GOT3 (cell line): ENCODE measurements around the gene SLIT3.

Source experiments
- DNase-seq: peaks from one replicate; lab custom pipeline; 2025; ENCODE audit warnings: mixed read lengths; lab: John Stamatoyannopoulos, UW

The SLIT3 gene

GRCh38 chr5:169029661-169030274 lies 271.2 kb downstream of the SLIT3 start:
- DNase-seq, result no peak

GRCh38 chr5:169029037-169029436 lies 271.9 kb downstream of the SLIT3 start:
- no peak for DNase-seq

DNA sequence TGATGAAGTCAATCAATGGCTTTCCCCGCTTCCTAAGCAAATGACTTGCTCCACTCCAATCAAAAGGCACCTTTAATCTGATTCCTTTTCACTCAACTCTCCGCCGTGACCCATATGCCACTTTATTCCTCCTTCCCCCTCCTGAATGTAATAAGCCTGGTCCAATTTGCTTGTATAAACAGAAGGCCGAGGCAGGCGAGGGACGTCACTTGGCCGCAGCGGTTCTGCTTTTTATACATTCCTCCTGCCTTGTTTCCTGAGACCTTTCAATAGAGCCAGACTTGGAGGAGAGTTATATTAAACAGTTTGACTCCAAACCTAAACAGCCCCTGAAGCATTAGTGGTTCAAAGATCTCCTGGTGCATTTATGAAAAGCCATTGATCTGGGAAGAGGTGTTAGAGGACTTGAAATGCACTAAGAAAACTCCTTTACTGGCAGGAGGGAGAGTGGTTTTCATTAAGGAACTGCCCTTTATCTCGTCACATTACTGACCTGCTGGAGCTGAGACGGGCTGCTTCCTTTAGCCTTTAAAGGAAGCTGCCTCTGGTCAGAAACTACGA lies 273.4 kb downstream of the SLIT3 start:
- no peak for DNase-seq

DNA sequence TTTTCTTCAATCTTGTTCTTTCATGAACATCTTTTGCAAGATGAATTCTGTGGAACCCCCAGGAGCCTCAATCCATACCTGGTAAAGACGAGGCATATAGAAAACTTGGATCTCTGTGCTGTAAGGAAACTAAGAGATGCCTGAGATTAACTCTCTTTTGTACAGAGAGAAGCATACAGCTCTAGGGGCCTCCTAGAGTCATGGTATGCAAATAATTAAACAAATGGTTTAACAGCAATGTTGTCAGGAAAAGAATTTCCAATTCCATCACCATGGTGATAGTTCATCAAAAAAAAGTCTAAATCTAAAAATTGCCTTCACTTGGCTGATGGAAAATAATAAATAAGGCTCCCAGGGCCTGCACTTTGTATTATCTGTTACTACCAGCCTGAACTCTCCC lies 275.4 kb downstream of the SLIT3 start:
- no peak for DNase-seq

GRCh38 chr5:169024421-169024820 lies 276.5 kb downstream of the SLIT3 start:
- no peak for DNase-seq

- no peak for DNase-seq
Measured at GRCh38 chr5:169022718-169023117, 278.2 kb downstream of the SLIT3 start.

GRCh38 chr5:169020102-169020501 lies 280.8 kb downstream of the SLIT3 start:
- DNase-seq, result no peak

- no peak for DNase-seq
Measured at GRCh38 chr5:169018925-169019324, 282.0 kb downstream of the SLIT3 start.

DNA sequence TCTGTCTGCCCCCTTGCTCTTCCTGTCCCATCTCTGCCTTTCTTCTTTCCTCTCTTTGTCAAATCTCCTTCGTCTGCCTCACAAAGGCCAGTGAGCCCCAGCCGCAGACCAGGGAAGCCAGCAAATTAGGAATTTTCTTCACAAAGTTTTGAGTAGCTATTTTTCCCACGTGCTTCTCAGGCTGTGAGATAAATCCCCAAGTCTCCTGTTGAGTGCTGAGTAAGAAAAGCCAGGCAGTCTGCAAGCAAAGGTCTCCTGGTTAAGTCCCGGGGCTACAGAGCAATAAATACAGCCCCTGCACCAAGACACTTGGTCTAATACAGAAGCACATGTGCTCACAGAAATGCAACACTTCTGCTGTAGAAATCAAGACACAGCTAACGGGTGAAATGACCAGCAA lies 284.9 kb downstream of the SLIT3 start:
- no peak for DNase-seq

DNA sequence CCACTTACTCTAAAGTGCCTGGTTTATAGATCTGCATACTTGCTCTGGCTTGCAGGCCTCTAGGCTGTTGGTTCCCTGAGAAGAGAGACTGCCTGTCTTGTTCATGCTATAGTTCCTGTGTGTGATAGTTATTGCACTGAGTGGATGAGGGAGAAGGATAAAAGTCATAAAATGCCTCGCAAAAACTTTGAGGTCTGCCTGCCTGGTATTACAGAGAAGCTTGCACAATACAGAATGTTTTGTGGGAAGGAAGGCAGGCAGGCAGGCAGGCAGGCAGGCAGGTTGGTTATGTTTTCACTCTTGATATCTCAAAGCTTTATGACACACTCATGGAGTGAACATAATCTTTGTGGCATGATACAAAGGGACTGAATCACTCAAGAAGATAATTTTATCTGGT lies 287.1 kb downstream of the SLIT3 start:
- no peak for DNase-seq

GRCh38 chr5:169013208-169013728 lies 287.7 kb downstream of the SLIT3 start:
- no peak for DNase-seq

- no peak for DNase-seq
Measured at GRCh38 chr5:169012450-169012849, 288.5 kb downstream of the SLIT3 start.

DNA sequence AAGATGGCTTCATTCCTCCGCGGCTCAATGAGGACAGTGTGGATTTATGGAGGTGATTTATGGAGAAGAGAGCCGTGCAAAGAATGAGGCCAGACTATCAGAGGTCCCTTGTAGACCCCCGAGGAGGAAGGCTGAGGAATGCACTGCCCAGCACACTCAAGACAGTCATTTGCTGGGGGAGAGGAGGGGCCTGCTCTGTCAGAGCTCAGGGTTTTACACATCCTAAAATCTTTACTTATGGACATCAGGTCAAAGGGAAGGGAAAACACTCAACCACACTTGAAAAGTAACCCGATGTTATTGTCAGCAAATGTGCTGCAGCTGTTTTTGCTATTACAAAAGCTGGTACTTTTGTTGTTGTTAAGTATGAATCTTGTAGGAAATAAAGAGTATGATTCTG lies 289.5 kb downstream of the SLIT3 start:
- no peak for DNase-seq

- DNase-seq, result no peak
Measured at GRCh38 chr5:169011009-169011408, 289.9 kb downstream of the SLIT3 start.

DNA sequence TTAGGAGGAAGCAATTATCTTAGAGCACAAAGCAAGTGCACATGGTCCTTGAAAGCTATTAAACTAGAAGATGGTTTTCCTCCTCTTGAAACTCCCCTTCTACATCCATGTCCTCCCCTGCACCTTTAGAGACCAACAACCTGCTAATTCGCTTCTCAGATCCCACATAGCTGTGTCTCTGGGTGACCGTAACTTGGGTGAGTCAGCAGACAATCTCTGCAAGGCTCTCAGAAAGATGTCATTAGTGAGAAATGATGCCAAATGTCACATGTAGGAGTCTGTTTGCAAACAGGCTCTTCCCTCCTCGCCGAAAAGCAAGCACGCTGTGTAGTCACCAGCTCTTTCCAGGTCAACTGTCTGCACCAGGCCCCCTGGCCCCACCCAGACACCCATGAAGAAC lies 291.8 kb downstream of the SLIT3 start:
- no peak for DNase-seq

DNA sequence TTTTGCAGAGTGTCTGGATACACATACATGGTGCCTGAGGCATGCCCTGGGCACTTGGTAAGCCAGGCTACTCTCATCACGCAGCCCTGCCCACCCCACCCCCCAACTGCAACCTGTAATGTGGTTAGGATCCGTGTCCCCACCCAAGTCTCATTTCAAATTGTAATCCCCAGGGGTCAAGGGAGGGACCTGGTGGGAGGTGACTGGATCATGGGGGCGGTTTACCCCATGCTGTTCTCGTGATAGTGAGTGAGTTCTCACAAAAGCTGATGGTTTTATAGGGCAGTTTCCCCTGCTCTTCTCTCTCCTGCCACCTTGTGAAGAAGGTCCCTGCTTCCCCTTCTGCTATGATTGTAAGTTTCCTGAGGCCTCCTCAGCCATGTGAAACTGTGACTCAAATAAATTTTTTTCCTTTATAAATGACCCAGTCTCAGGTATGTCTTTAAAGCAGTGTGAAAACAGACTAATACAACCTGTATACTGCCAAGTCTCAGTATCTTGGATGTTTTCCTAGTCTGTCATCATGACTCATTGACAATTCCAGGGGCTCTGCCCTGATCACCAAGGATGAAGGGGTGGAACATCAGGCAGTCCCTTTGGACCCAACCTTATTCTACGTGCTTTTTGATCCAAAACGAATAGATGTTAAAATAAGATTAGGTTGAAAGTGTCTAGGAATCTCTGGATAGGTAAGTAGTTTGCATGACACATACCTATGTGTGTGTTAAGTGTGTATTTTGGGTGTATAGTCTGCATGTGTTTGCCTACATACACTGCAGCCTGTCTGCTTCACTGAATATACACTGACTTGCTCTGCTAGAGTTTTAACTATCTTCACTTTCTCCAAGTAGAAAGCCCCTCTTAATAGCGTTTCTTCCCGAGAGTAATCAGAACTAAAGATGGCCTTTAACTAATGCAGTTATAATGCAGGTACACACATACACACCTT lies 293.8 kb downstream of the SLIT3 start:
- DNase-seq, result no peak

DNA sequence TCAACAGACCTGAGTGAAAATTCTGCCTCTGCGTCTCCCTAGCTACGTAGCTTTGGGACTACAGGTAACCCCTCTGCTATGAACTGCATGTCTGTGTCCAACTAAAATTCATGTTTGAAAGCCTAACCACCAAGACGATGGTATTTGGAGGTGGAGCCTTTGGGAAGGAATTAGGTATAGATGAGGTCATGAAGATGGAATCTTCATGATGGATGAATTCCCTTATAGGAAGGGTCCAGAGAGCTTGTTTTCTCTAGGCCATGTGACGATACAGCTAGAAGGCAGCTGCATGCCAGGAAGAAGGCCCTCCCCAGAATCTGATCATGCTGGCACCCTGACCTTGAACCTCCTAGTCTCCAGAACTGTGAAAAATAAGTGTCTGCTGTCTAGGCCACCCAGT lies 296.4 kb downstream of the SLIT3 start:
- no peak for DNase-seq

DNA sequence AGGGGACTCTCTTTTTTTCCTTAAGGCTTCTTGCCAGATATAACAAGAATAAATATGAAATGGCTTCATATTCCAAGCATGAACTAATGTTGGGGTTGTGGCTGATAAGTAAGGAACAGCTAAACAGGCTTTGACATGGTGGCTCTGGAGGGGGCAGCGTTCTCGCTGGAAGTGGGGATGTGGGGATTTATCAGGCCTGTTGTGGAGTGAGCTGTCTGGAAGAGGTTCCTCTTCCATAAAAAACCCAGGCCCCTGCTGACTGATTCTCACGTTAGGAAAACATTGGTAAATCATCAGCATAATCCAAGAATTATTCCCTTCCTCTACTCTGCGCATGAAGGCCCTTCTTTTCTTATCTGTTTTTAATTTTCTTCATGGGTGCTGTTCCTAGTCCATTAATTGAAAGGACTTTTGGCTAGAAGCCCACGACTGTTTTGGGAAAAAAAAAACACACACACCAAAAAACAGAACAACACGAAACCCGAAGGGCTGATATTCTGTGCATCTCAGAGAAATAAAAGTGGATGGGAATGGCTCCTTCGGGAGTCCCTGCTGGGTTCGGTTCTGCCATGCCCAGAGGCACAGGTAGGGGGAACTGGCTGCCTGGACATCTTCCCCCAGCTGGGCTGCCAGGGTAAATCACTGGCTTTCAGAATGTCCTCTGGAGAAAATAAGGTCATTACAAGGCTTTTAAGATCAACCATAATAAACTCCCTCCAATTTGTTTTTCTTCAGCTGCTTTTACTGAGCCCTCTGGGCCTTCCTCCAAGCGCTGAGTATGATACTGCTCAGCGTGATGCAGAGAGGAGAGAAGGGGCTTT lies 297.0 kb downstream of the SLIT3 start:
- no peak for DNase-seq

DNA sequence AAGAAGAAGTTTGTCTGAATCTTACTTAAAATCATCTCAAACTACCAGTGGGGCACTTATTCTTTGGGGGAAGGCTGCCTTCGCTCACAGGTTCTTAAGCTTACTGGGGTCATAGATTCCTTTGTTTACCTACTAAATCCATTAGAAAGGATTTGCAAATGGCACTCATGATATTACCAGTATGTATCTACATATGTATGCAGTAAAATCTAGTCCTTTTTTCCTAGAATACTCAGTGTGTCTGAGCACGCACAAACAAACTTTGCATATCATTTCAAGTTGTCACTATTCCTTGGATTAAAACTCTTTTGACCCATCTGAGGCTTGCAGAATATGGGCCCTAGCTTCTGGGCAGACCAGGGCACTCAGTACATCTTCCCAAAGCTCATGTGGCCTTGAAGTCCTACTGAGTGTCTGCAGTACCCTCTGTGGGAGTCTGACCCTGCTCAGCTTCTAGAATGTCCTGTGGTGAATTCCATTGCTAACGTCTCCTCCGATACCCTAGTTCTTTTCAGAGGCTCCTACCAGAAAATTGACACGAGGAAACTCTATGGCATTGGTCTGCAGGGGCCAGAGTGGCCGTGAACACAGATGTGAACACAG lies 297.9 kb downstream of the SLIT3 start:
- DNase-seq, result no peak

- DNase-seq, result no peak
Measured at GRCh38 chr5:169001394-169001793, 299.5 kb downstream of the SLIT3 start.

- DNase-seq, result no peak
Measured at GRCh38 chr5:168995024-168995423, 305.9 kb downstream of the SLIT3 start.

DNA sequence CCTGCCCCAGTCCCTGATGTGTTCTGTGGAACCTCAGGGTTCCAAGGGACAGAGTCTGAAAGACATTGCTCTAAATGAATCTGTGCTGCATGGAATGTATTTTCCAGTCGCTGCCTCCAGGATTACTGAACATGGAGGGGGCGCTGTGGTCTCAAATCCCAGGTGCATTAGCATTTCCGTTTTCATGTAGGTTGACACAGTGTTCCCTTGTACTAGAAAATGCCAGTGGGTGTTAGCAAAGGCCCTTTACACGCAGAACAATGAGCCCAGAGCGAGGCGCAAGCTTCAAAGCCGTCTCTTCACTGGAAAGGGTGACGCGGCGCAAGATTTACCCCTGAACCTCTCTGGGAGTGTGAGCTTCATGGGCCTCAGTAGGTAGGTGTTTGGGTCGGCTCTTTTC lies 308.3 kb downstream of the SLIT3 start:
- no peak for DNase-seq
